Breast epithelium (tissue), 4 donors: ENCODE results near the gene COL11A1. TPM values are rescaled to one million over a fixed set of nuclear protein-coding genes. Genes with fewer than 3 reads are reported as not detected.

Experiments
- DNase-seq, 2 donors: peaks; one replicate each; pipeline ENCODE4 v3.0.0-alpha.2; 2019; ENCODE audit warnings: low spot score in 2 of 2
- H3K27ac ChIP-seq, 2 donors: fragments of 200-600 bp; sonication (generic) in 1 of 2; one replicate each; pipeline ENCODE4 v1.5.1; 2016 to 2019; ENCODE audit warnings: mild to moderate bottlenecking in 1 of 2
- H3K27me3 ChIP-seq, 2 donors: fragments of 200-600 bp; sonication (generic) in 1 of 2; one replicate each; pipeline versions ENCODE4 v1.5.1 to v1.6.0; 2017 to 2019; ENCODE audit warnings: control low read depth in 1 of 2, mild to moderate bottlenecking in 1 of 2
- H3K36me3 ChIP-seq: fragments of 200-600 bp; one replicate; pipeline ENCODE4 v1.5.1; 2019
- H3K4me1 ChIP-seq, 2 donors: fragments of 200-600 bp; sonication (generic); one replicate each; pipeline ENCODE4 v1.5.1; 2016 to 2019; ENCODE audit warnings: control low read depth in 1 of 2
- H3K4me3 ChIP-seq, 3 donors: fragments of 200-600 bp; sonication (generic); 1 replicate in 2 of 3; 2 replicates in 1 of 3; pipeline ENCODE4 v1.5.1; 2016 to 2019; ENCODE audit warnings: mild to moderate bottlenecking in 3 of 3, moderate library complexity in 2 of 3
- H3K9me3 ChIP-seq, 2 donors: fragments of 200-600 bp; sonication (generic) in 1 of 2; one replicate each; pipeline ENCODE4 v1.5.1; 2016 to 2019; ENCODE audit warnings: control low read depth in 1 of 2
- CTCF ChIP-seq, 3 donors: fragments of 450-650 bp; IDR thresholded peaks; one replicate each; pipeline ENCODE4 v1.5.1; 2016 to 2017; ENCODE audit warnings: antibody characterized with exemption in 3 of 3, mild to moderate bottlenecking in 3 of 3, moderate library complexity in 3 of 3
- POLR2A ChIP-seq: fragments of 450-650 bp; IDR thresholded peaks from one replicate; pipeline ENCODE4 v1.6.1; 2016; ENCODE audit warnings: antibody characterized with exemption, mild to moderate bottlenecking, moderate library complexity
- POLR2AphosphoS5 ChIP-seq, 3 donors: sonication (generic); formaldehyde crosslinking; IDR thresholded peaks; one replicate each; pipeline ENCODE4 v1.6.1; 2017; ENCODE audit warnings: antibody characterized with exemption in 3 of 3
- intact Hi-C: fragments of 100-400 bp; cut with DNase I; formaldehyde crosslinking; loops from one replicate; pipeline ENCODE4 v1.15.1; 2023; ENCODE audit warnings: low total_unique reads
- total RNA-seq, 3 donors: library from RNA; depleted of rRNA; stranded (reverse); fragments of >200 nt; gene quantifications; one replicate each; pipeline ENCODE4 v1.1.0, GENCODE V29; 2016

The COL11A1 gene
- total RNA-seq, 3 donors from 2014 or later: 0.48 to 0.98 (median 0.88) TPM

DNA sequence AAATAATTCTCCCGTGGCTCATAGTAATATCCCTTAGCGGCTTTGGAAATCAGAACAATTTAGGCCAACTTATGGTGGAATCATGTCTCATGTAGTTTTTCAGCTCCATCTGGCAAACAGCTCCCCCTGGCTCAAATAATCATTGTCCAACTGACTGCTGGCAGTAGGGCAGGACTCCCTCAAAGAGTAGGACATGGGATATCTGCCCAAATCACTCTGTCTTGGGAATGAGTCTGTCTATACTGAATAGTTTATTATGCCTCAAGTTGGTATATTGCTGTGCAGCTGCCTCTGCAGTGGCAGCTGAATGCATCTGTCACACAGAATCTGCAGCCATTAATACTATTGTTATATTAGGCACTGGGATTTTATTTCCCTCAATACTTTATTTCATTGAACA is 255.7 kb downstream of the COL11A1 start:
- H3K9me3 ChIP-seq: peaks cover 7 to 29% of the 10 kb centered on the region in 2 donors
- no peak overlapping the region for H3K4me3 ChIP-seq
- intact Hi-C loops: no loop called here
- no peak overlapping the region for H3K27ac ChIP-seq
- TF ChIP-seq POLR2AphosphoS5 (IDR thresholded peaks at IDR 0.05) (no peak), POLR2A (no peak), CTCF (IDR thresholded peaks at IDR 0.05) (no peak)
- H3K4me1 ChIP-seq: no peaks in the 10 kb centered on the region
- no peaks in the 10 kb centered on the region for H3K27me3 ChIP-seq
- DNase-seq: no peak
- H3K36me3 ChIP-seq: no peaks in the 10 kb centered on the region

DNA sequence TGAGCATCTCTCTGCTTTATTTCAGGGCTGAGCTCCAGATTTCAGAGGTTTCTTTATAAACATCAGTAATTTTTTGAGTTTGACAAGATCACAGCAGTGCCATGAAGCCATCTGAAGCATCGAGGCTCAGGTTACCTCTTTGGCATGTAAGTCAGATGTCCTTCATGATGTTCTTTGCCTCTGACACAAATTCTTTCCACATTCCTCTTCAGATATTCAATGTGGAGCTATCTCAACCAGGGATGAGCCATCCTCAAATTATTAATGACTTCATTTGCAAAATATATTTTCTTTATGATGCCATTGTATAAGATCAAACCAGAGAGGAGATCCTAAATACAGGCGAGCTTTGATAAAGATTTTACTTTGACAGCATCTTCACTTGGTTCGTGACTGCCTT is 256.7 kb downstream of the COL11A1 start:
- H3K9me3 ChIP-seq: peaks cover 7 to 25% of the 10 kb centered on the region in 2 donors
- no peak for DNase-seq
- H3K27ac ChIP-seq: no peak overlapping the region
- TF ChIP-seq POLR2AphosphoS5 (IDR thresholded peaks at IDR 0.05) (no peak), POLR2A (no peak), CTCF (IDR thresholded peaks at IDR 0.05) (no peak)
- no peaks in the 10 kb centered on the region for H3K27me3 ChIP-seq
- H3K36me3 ChIP-seq: no peaks in the 10 kb centered on the region
- H3K4me3 ChIP-seq: no peak overlapping the region
- intact Hi-C loops: no loop called here
- H3K4me1 ChIP-seq: no peaks in the 10 kb centered on the region

GRCh38 chr1:102842606-102843005 is 265.7 kb downstream of the COL11A1 start:
- H3K4me3 ChIP-seq: no peak overlapping the region
- H3K36me3 ChIP-seq: no peaks in the 10 kb centered on the region
- no peaks in the 10 kb centered on the region for H3K27me3 ChIP-seq
- intact Hi-C loops: no loop called here
- H3K27ac ChIP-seq: no peak overlapping the region
- peaks cover 0 to under 1% of the 10 kb centered on the region in 2 donors for H3K9me3 ChIP-seq
- TF ChIP-seq CTCF (IDR thresholded peaks at IDR 0.05) (no peak), POLR2A (no peak), POLR2AphosphoS5 (IDR thresholded peaks at IDR 0.05) (no peak)
- no peak for DNase-seq
- H3K4me1 ChIP-seq: no peaks in the 10 kb centered on the region

GRCh38 chr1:102840741-102841140 is 267.6 kb downstream of the COL11A1 start:
- Histone ChIP-seq H3K36me3 (no peaks in the 10 kb centered on the region), H3K4me1 (no peaks in the 10 kb centered on the region), H3K9me3 (no peaks in the 10 kb centered on the region), H3K27me3 (no peaks in the 10 kb centered on the region), H3K4me3 (no peak overlapping the region), H3K27ac (no peak overlapping the region)
- TF ChIP-seq POLR2A (no peak), CTCF (IDR thresholded peaks at IDR 0.05) (no peak), POLR2AphosphoS5 (IDR thresholded peaks at IDR 0.05) (no peak)
- intact Hi-C loops: no loop called here
- DNase-seq: no peak

- Histone ChIP-seq H3K27ac (no peak overlapping the region), H3K36me3 (no peaks in the 10 kb centered on the region), H3K9me3 (peaks cover 0 to 6% of the 10 kb centered on the region in 2 donors), H3K4me3 (no peak overlapping the region), H3K27me3 (no peaks in the 10 kb centered on the region), H3K4me1 (no peaks in the 10 kb centered on the region)
- DNase-seq: no peak
- TF ChIP-seq CTCF (IDR thresholded peaks at IDR 0.05) (no peak), POLR2A (no peak), POLR2AphosphoS5 (IDR thresholded peaks at IDR 0.05) (no peak)
- intact Hi-C loops: no loop called here
These were observed 270.3 kb downstream of the COL11A1 start for GRCh38 chr1:102838016-102838415.
